Activated T-helper 17 cell treated with anti-CD3 and anti-CD28 coated beads, Interleukin-2, amount 50 U/mL, for 72 hours (primary cell): Measurements from ENCODE around the gene FUBP1. TPM values are rescaled to one million over a fixed set of nuclear protein-coding genes. Genes with fewer than 3 reads are reported as not detected.

Experiments
- ATAC-seq: fragments of 150-1000 bp; cut with Tn5 transposase; replicated peaks from 2 replicates; pipeline ENCODE4 v1.10.0; 2021; ENCODE audit warnings: mild to moderate bottlenecking, moderate library complexity
- H3K27ac Mint-ChIP-seq: one replicate; pipeline ENCODE4 v1.8.0; 2022; ENCODE audit warnings: mixed read lengths
- H3K27me3 Mint-ChIP-seq: one replicate; pipeline ENCODE4 v1.8.0; 2022; ENCODE audit warnings: mixed read lengths
- H3K36me3 Mint-ChIP-seq: one replicate; pipeline ENCODE4 v1.8.0; 2022; ENCODE audit warnings: low read depth, mild to moderate bottlenecking, mixed read lengths
- H3K4me1 Mint-ChIP-seq: one replicate; pipeline ENCODE4 v1.8.0; 2022; ENCODE audit warnings: mixed read lengths
- H3K4me3 Mint-ChIP-seq: one replicate; pipeline ENCODE4 v1.8.0; 2022; ENCODE audit warnings: mild to moderate bottlenecking, mixed read lengths
- H3K9me3 Mint-ChIP-seq: one replicate; pipeline ENCODE4 v1.8.0; 2022; ENCODE audit warnings: mixed read lengths
- total RNA-seq, 2 donors: library from RNA; stranded (reverse); gene quantifications; one replicate each; pipeline ENCODE4 v1.2.3, GENCODE V29; 2022

The FUBP1 gene
- total RNA-seq, 2 donors from 2014 or later: 183 to 194 TPM

- Mint-ChIP-seq H3K36me3 (peaks cover 13% of the 10 kb centered on the region), H3K4me1 (peaks cover 26% of the 10 kb centered on the region), H3K27ac (peak overlapping the region; percentile 89), H3K4me3 (no peak overlapping the region), H3K27me3 (no peaks in the 10 kb centered on the region), H3K9me3 (no peaks in the 10 kb centered on the region)
- no peak for ATAC-seq
These were observed 2.3 kb downstream of the FUBP1 start for GRCh38 chr1:77976433-77977076.

GRCh38 chr1:77975907-77976306, 3.0 kb downstream of the FUBP1 start:
- H3K4me3 Mint-ChIP-seq: no peak overlapping the region
- ATAC-seq: no peak
- no peaks in the 10 kb centered on the region for H3K9me3 Mint-ChIP-seq
- H3K27ac Mint-ChIP-seq: peak overlapping the region; percentile 89
- no peaks in the 10 kb centered on the region for H3K27me3 Mint-ChIP-seq
- peaks cover 20% of the 10 kb centered on the region for H3K36me3 Mint-ChIP-seq
- H3K4me1 Mint-ChIP-seq: peaks cover 29% of the 10 kb centered on the region

DNA sequence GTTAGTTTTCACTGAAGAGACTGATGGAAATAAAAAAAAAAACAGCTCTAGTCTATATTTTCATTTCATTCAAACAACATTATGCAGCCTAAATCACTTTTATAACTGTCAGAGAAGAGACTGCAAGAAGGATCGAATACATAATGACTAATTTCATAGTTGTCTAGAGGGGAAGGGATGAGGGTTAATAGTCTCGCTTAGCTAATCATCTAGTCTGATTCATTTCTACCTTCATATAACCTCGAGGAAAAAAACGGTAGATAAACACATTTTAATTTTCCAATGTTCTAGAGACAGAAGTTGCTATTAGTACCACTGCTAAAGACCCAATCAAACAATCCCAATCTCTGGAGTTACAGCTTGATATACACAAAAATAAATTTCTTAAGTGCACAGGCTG, 3.5 kb downstream of the FUBP1 start:
- no peak overlapping the region for H3K4me3 Mint-ChIP-seq

DNA sequence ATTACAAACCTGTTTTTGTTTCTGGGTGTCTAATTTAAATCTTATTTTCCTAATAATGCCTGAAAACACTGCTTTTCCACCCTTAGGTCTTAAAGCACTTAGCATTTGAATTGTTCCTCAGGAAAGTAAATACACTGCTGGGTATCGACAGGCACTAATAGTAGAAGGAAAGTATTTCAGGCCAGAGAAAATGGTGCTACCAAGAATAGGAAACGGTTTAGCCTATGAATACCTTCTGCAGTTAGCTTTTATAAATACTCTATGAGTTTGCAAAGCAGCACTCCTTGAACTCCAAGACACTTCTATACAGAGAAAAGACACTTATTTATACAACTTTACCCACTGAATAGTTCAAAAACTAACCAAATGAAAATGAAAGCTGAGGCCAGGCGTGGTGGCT, 6.8 kb downstream of the FUBP1 start:
- ATAC-seq: no peak
- Mint-ChIP-seq H3K36me3 (peaks cover 58% of the 10 kb centered on the region), H3K27me3 (no peaks in the 10 kb centered on the region), H3K9me3 (no peaks in the 10 kb centered on the region), H3K4me3 (peak overlapping the region; percentile 69), H3K27ac (peak overlapping the region; percentile 46), H3K4me1 (peaks cover 31% of the 10 kb centered on the region)

More for the DNA sequence above, 3.5 kb downstream of the FUBP1 start:
- no peaks in the 10 kb centered on the region for H3K9me3 Mint-ChIP-seq
- peaks cover 24% of the 10 kb centered on the region for H3K4me1 Mint-ChIP-seq
- H3K36me3 Mint-ChIP-seq: peaks cover 25% of the 10 kb centered on the region
- ATAC-seq: peak; percentile 20
- no peaks in the 10 kb centered on the region for H3K27me3 Mint-ChIP-seq
- peak overlapping the region; percentile 89 for H3K27ac Mint-ChIP-seq

GRCh38 chr1:77970192-77970591, 8.7 kb downstream of the FUBP1 start:
- H3K27me3 Mint-ChIP-seq: no peaks in the 10 kb centered on the region
- ATAC-seq: peak; percentile 61
- H3K4me3 Mint-ChIP-seq: no peak overlapping the region
- no peaks in the 10 kb centered on the region for H3K9me3 Mint-ChIP-seq
- H3K27ac Mint-ChIP-seq: no peak overlapping the region
- H3K4me1 Mint-ChIP-seq: peaks cover 23% of the 10 kb centered on the region
- H3K36me3 Mint-ChIP-seq: peaks cover 77% of the 10 kb centered on the region

DNA sequence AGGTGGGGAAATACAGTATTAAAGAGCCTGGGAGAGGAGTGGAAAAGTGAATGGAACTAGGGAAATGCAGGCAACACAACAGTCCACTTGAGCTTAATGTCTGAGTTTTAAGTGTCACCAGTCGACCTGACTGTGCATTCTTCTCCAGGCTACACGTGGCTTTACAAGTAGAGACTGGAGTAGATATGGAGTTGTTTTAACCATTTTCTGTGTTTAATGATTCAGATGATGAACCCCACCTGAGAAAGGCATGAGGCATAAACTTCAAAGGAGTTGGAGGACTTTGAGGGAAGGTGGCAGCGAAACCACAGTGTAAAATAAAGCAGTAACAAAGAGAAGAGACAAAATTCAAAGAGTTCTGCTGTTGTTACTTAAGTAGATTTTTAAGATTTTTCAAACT, 12.6 kb downstream of the FUBP1 start:
- H3K27ac Mint-ChIP-seq: no peak overlapping the region
- no peak overlapping the region for H3K4me3 Mint-ChIP-seq
- H3K4me1 Mint-ChIP-seq: peaks cover 14% of the 10 kb centered on the region
- H3K36me3 Mint-ChIP-seq: peaks cover 100% of the 10 kb centered on the region
- no peaks in the 10 kb centered on the region for H3K27me3 Mint-ChIP-seq
- no peaks in the 10 kb centered on the region for H3K9me3 Mint-ChIP-seq
- ATAC-seq: no peak

DNA sequence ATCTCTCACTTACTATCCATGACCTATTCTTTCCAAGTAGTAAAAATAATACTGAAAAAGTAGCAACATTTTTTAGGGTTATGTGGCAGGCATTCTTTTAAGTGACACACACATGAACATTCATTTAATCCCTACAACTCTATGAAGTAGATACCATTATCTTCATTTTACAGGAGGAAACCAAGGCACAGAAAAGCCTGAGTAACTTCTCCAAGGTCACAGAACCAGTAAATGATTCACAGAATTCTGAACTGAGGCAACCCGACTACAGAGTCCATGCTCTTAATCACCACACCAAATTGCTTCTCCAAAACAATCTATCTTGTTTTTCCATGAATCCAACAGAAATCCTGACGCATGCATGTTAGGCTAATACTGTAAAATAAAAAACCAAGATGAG, 17.5 kb downstream of the FUBP1 start:
- peak; percentile 75 for ATAC-seq
- no peaks in the 10 kb centered on the region for H3K27me3 Mint-ChIP-seq
- peaks cover 5% of the 10 kb centered on the region for H3K4me1 Mint-ChIP-seq
- peak overlapping the region; percentile 74 for H3K27ac Mint-ChIP-seq
- H3K36me3 Mint-ChIP-seq: peaks cover 100% of the 10 kb centered on the region
- H3K4me3 Mint-ChIP-seq: no peak overlapping the region
- no peaks in the 10 kb centered on the region for H3K9me3 Mint-ChIP-seq

GRCh38 chr1:77958850-77959249, 20.0 kb downstream of the FUBP1 start:
- Mint-ChIP-seq H3K4me1 (peaks cover 5% of the 10 kb centered on the region), H3K27me3 (no peaks in the 10 kb centered on the region), H3K27ac (peak overlapping the region; percentile 2)

GRCh38 chr1:77958391-77958790, 20.5 kb downstream of the FUBP1 start:
- Mint-ChIP-seq H3K27ac (peak overlapping the region; percentile 2), H3K4me3 (no peak overlapping the region), H3K9me3 (no peaks in the 10 kb centered on the region), H3K4me1 (peaks cover 5% of the 10 kb centered on the region), H3K36me3 (peaks cover 97% of the 10 kb centered on the region), H3K27me3 (no peaks in the 10 kb centered on the region)
- ATAC-seq: no peak

More at GRCh38 chr1:77958850-77959249, 20.0 kb downstream of the FUBP1 start:
- no peak for ATAC-seq
- no peak overlapping the region for H3K4me3 Mint-ChIP-seq
- H3K36me3 Mint-ChIP-seq: peaks cover 97% of the 10 kb centered on the region
- H3K9me3 Mint-ChIP-seq: no peaks in the 10 kb centered on the region

- Mint-ChIP-seq H3K4me3 (no peak overlapping the region), H3K9me3 (no peaks in the 10 kb centered on the region), H3K27ac (no peak overlapping the region), H3K36me3 (peaks cover 97% of the 10 kb centered on the region), H3K27me3 (no peaks in the 10 kb centered on the region), H3K4me1 (peaks cover 5% of the 10 kb centered on the region)
- no peak for ATAC-seq
These were observed 22.4 kb downstream of the FUBP1 start for GRCh38 chr1:77956464-77956863.

- Mint-ChIP-seq H3K4me3 (no peak overlapping the region), H3K27ac (no peak overlapping the region), H3K36me3 (peaks cover 97% of the 10 kb centered on the region), H3K9me3 (no peaks in the 10 kb centered on the region), H3K4me1 (peaks cover 9% of the 10 kb centered on the region), H3K27me3 (no peaks in the 10 kb centered on the region)
- no peak for ATAC-seq
These were observed 23.2 kb downstream of the FUBP1 start for GRCh38 chr1:77955709-77956108.

DNA sequence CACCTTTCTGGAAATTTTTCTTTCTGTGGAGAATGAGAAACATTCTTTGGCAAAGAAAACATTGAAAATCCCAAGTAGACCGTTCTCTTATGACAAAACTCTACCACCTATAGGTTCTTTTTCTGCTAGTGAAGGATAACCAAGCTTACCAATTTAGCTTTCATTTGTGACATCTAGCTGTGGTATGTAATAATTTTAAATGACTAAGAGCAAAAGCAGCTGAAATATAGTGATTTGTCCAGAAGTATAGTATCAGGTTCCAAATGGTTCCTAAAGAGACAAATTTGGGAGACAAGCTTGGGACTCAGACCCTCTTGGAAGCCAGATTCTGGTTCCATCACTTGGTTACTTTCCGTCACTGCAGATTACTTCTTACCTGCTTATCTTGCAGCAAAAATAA, 24.4 kb downstream of the FUBP1 start:
- Mint-ChIP-seq H3K4me3 (no peak overlapping the region), H3K36me3 (peaks cover 97% of the 10 kb centered on the region), H3K9me3 (no peaks in the 10 kb centered on the region), H3K4me1 (peaks cover 9% of the 10 kb centered on the region), H3K27me3 (no peaks in the 10 kb centered on the region), H3K27ac (no peak overlapping the region)
- ATAC-seq: no peak

GRCh38 chr1:77953907-77954306, 25.0 kb downstream of the FUBP1 start:
- Mint-ChIP-seq H3K36me3 (peaks cover 97% of the 10 kb centered on the region), H3K4me3 (no peak overlapping the region), H3K27me3 (no peaks in the 10 kb centered on the region), H3K27ac (no peak overlapping the region), H3K9me3 (no peaks in the 10 kb centered on the region), H3K4me1 (peaks cover 9% of the 10 kb centered on the region)
- ATAC-seq: no peak

GRCh38 chr1:77951328-77951727, 27.5 kb downstream of the FUBP1 start:
- Mint-ChIP-seq H3K9me3 (no peaks in the 10 kb centered on the region), H3K4me1 (peaks cover 9% of the 10 kb centered on the region), H3K4me3 (peak overlapping the region; percentile 18), H3K36me3 (peaks cover 97% of the 10 kb centered on the region), H3K27me3 (no peaks in the 10 kb centered on the region), H3K27ac (peak overlapping the region; percentile 68)
- ATAC-seq: no peak

GRCh38 chr1:77950873-77951272, 28.0 kb downstream of the FUBP1 start:
- peak overlapping the region; percentile 68 for H3K27ac Mint-ChIP-seq
- peak; percentile 16 for ATAC-seq

More at GRCh38 chr1:77950873-77951272, 28.0 kb downstream of the FUBP1 start:
- Mint-ChIP-seq H3K9me3 (no peaks in the 10 kb centered on the region), H3K27me3 (no peaks in the 10 kb centered on the region), H3K36me3 (peaks cover 97% of the 10 kb centered on the region), H3K4me1 (peaks cover 9% of the 10 kb centered on the region), H3K4me3 (peak overlapping the region; percentile 18)
